Activated B cell treated with CpG ODN at 0.5 μM for 24 hours (primary cell): ENCODE measurements around the gene PLXNA4. TPM values are rescaled to one million over a fixed set of nuclear protein-coding genes. Genes with fewer than 3 reads are reported as not detected.

Experiments
- ATAC-seq: fragments of 200-7000 bp; cut with Tn5 transposase; one replicate; pipeline ENCODE4 v1.10.0; 2021; ENCODE audit warnings: low read depth, mild to moderate bottlenecking, moderate library complexity
- CTCF ChIA-PET: fragments of 350-600 bp; sonication (Branson Sonifier 250); formaldehyde crosslinking; loops from one replicate; lab custom pipeline; 2021; ENCODE audit warnings: antibody characterized with exemption; lab: Charles Lee
- POLR2A ChIA-PET: fragments of 350-600 bp; sonication (Branson Sonifier 250); formaldehyde crosslinking; loops from one replicate; lab custom pipeline; 2021; ENCODE audit warnings: antibody characterized with exemption; lab: Charles Lee
- DNase-seq: peaks from one replicate; pipeline ENCODE4 v3.0.0; 2022
- H3K27ac Mint-ChIP-seq: one replicate; pipeline ENCODE4 v1.8.0; 2020; ENCODE audit warnings: mixed read lengths
- H3K27me3 Mint-ChIP-seq: one replicate; pipeline ENCODE4 v1.8.0; 2021; ENCODE audit warnings: mixed read lengths
- H3K36me3 Mint-ChIP-seq: one replicate; pipeline ENCODE4 v1.8.0; 2021; ENCODE audit warnings: low read depth, mixed read lengths
- H3K4me1 Mint-ChIP-seq: one replicate; pipeline ENCODE4 v1.8.0; 2021; ENCODE audit warnings: mixed read lengths
- H3K4me3 Mint-ChIP-seq: one replicate; pipeline ENCODE4 v1.8.0; 2020; ENCODE audit warnings: mild to moderate bottlenecking, mixed read lengths
- H3K9me3 Mint-ChIP-seq: one replicate; pipeline ENCODE4 v1.8.0; 2020; ENCODE audit warnings: mixed read lengths
- CTCF ChIP-seq: fragments of 200-600 bp; IDR thresholded peaks from one replicate; pipeline ENCODE4 v1.8.0; 2022; ENCODE audit warnings: antibody characterized with exemption, mild to moderate bottlenecking
- intact Hi-C: fragments of 100-400 bp; cut with micrococcal nuclease; formaldehyde crosslinking; loops from one replicate; pipeline ENCODE4 v1.15.1; 2024
- total RNA-seq: library from RNA; stranded (reverse); gene quantifications from 2 replicates; pipeline ENCODE4 v1.2.3, GENCODE V29; 2022

The PLXNA4 gene
- total RNA-seq, 1 donor from 2014 or later = not detected

- Mint-ChIP-seq H3K27ac (no peak overlapping the region), H3K36me3 (no peaks in the 10 kb centered on the region), H3K4me1 (no peaks in the 10 kb centered on the region), H3K4me3 (no peak overlapping the region), H3K27me3 (peaks cover 3% of the 10 kb centered on the region), H3K9me3 (no peaks in the 10 kb centered on the region)
- ATAC-seq (no peak), DNase-seq (no peak)
- intact Hi-C loops = no loop called here
- TF ChIP-seq CTCF = no peak
- CTCF ChIA-PET = no interaction called here
- POLR2A ChIA-PET = no interaction called here
These were observed 431.2 kb downstream of the PLXNA4 start for GRCh38 chr7:132145063-132145462.

GRCh38 chr7:132142006-132142405, 434.3 kb downstream of the PLXNA4 start:
- Mint-ChIP-seq H3K4me3 (no peak overlapping the region), H3K4me1 (no peaks in the 10 kb centered on the region), H3K27ac (no peak overlapping the region), H3K27me3 (peaks cover 3% of the 10 kb centered on the region), H3K36me3 (no peaks in the 10 kb centered on the region), H3K9me3 (no peaks in the 10 kb centered on the region)
- CTCF ChIA-PET = no interaction called here
- TF ChIP-seq CTCF = no peak
- intact Hi-C loops = no loop called here
- POLR2A ChIA-PET = no interaction called here
- ATAC-seq = no peak
- DNase-seq = no peak

- intact Hi-C loops = no loop called here
- Mint-ChIP-seq H3K9me3 (no peaks in the 10 kb centered on the region), H3K4me3 (no peak overlapping the region), H3K36me3 (no peaks in the 10 kb centered on the region), H3K27me3 (peaks cover 3% of the 10 kb centered on the region), H3K27ac (no peak overlapping the region), H3K4me1 (no peaks in the 10 kb centered on the region)
- ChIA-PET CTCF (no interaction called here), POLR2A (no interaction called here)
- ATAC-seq = no peak
- no peak for TF ChIP-seq CTCF
- DNase-seq = no peak
These were observed 435.2 kb downstream of the PLXNA4 start for GRCh38 chr7:132141109-132141508.

GRCh38 chr7:132140341-132140740, 435.9 kb downstream of the PLXNA4 start:
- H3K9me3 Mint-ChIP-seq = no peaks in the 10 kb centered on the region
- H3K36me3 Mint-ChIP-seq = no peaks in the 10 kb centered on the region
- TF ChIP-seq CTCF = no peak
- ChIA-PET CTCF (no interaction called here), POLR2A (no interaction called here)
- no peaks in the 10 kb centered on the region for H3K4me1 Mint-ChIP-seq
- peaks cover 3% of the 10 kb centered on the region for H3K27me3 Mint-ChIP-seq
- no peak overlapping the region for H3K27ac Mint-ChIP-seq
- intact Hi-C loops = no loop called here
- DNase-seq (no peak), ATAC-seq (no peak)
- no peak overlapping the region for H3K4me3 Mint-ChIP-seq

GRCh38 chr7:132138817-132139216, 437.5 kb downstream of the PLXNA4 start:
- ATAC-seq = no peak
- intact Hi-C loops = no loop called here
- peaks cover 3% of the 10 kb centered on the region for H3K27me3 Mint-ChIP-seq
- no peak for DNase-seq
- no peaks in the 10 kb centered on the region for H3K9me3 Mint-ChIP-seq
- TF ChIP-seq CTCF = no peak
- no peak overlapping the region for H3K27ac Mint-ChIP-seq
- no peaks in the 10 kb centered on the region for H3K36me3 Mint-ChIP-seq
- CTCF ChIA-PET = no interaction called here
- H3K4me3 Mint-ChIP-seq = no peak overlapping the region
- H3K4me1 Mint-ChIP-seq = no peaks in the 10 kb centered on the region
- POLR2A ChIA-PET = no interaction called here
